WERI-Rb-1 (cell line): ENCODE data around the gene VWA5B2.

ENCODE experiments used
- DNase-seq: peaks from one replicate; pipeline ENCODE4 v3.0.0-alpha.2; 2020
- H3K27ac ChIP-seq: fragments of 250-450 bp; sonication (Bioruptor Pico); 2 replicates; pipeline ENCODE4 v1.5.1; 2020; ENCODE audit warnings: mild to moderate bottlenecking, moderate library complexity
- H3K27me3 ChIP-seq: fragments of 250-450 bp; sonication (Bioruptor Pico); 2 replicates; pipeline ENCODE4 v1.5.1; 2021; ENCODE audit warnings: mild to moderate bottlenecking, low read depth, moderate library complexity; ENCODE audit not compliant: insufficient read depth, severe bottlenecking
- H3K36me3 ChIP-seq: fragments of 250-450 bp; sonication (Bioruptor Pico); 2 replicates; pipeline ENCODE4 v1.5.1; 2020; ENCODE audit warnings: mild to moderate bottlenecking, moderate library complexity
- H3K4me3 ChIP-seq: 2 replicates; pipeline ENCODE4 v1.5.1; 2011; ENCODE audit warnings: low read depth, mild to moderate bottlenecking, control low read depth, low read length
- H3K9me3 ChIP-seq: fragments of 250-450 bp; sonication (Bioruptor Pico); 2 replicates; pipeline ENCODE4 v1.5.1; 2021; ENCODE audit warnings: mild to moderate bottlenecking, moderate library complexity; ENCODE audit not compliant: severe bottlenecking
- TF ChIP-seq, protein P1 (sequence below): IDR thresholded peaks from 2 replicates; pipeline ENCODE4 v1.5.1; 2011; ENCODE audit warnings: low read depth, mild to moderate bottlenecking, control low read depth, inconsistent platforms, low read length

VWA5B2 gene

DNA sequence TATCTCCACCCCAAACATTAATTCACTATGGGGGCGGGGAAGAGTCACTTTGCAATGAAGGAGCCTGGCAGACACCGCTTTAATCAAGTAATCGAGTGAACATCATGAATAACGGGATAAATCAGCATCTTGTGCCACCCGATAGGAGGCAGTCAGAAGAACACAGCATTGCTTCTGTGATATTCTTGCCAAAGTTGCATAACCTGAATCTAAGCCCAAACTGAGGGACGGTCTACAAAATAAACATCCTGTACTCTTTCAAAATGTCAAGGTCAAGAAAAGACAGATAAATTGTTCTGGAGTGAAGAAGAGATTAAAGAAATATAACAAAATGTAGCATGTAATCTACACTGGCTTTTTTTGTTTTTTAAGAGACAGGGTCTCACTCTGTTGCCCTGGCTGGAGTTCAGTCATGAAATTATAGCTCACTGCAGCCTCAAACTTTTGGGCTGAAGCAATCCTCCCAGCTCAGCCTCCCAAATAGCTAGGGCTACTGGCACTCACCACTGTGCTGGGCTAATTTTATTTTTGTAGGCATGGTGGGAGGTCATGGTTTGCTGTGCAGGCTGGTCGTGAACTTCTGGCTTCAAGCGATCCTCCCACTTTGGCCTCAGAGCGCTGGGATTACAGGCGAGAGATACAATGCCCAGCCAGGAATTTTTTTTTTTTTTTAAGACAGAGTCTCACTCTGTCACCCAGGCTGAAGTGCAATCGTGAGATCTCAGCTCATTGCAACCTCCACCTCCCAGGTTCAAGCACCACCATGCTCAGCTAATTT, 20.1 kb upstream of the VWA5B2 start:
- Histone ChIP-seq H3K9me3 (no peaks in the 10 kb centered on the region), H3K27ac (no peak overlapping the region), H3K4me3 (no peak overlapping the region), H3K36me3 (no peaks in the 10 kb centered on the region), H3K27me3 (no peaks in the 10 kb centered on the region)
- DNase-seq: no peak
- TF ChIP-seq, protein P1, sequence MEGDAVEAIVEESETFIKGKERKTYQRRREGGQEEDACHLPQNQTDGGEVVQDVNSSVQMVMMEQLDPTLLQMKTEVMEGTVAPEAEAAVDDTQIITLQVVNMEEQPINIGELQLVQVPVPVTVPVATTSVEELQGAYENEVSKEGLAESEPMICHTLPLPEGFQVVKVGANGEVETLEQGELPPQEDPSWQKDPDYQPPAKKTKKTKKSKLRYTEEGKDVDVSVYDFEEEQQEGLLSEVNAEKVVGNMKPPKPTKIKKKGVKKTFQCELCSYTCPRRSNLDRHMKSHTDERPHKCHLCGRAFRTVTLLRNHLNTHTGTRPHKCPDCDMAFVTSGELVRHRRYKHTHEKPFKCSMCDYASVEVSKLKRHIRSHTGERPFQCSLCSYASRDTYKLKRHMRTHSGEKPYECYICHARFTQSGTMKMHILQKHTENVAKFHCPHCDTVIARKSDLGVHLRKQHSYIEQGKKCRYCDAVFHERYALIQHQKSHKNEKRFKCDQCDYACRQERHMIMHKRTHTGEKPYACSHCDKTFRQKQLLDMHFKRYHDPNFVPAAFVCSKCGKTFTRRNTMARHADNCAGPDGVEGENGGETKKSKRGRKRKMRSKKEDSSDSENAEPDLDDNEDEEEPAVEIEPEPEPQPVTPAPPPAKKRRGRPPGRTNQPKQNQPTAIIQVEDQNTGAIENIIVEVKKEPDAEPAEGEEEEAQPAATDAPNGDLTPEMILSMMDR: no peak

GRCh38 chr3:184211297-184211696, 18.1 kb upstream of the VWA5B2 start:
- no peak for DNase-seq
- TF ChIP-seq, protein P1: no peak
- H3K27ac ChIP-seq: no peak overlapping the region
- no peaks in the 10 kb centered on the region for H3K36me3 ChIP-seq
- H3K4me3 ChIP-seq: no peak overlapping the region
- H3K27me3 ChIP-seq: no peaks in the 10 kb centered on the region
- no peaks in the 10 kb centered on the region for H3K9me3 ChIP-seq

DNA sequence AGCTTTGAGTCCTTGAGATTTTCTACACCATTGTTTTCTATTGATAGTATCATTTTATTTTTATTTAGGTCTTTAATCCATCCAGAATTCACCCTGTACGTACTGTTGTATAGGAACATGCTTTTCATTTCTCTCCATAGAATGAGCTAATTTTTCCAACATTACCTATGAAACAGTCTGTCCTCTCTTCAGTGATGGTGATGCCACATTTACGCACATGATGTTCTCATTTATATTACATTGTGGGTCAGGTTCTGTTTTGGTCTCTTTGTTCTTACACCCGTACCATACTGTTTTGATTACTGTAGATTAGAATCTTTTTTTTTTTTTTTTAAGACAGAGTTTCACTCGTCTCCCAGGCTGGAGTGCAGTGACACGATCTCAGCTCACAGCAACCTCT, 17.7 kb upstream of the VWA5B2 start:
- Histone ChIP-seq H3K4me3 (no peak overlapping the region), H3K27ac (no peak overlapping the region), H3K36me3 (no peaks in the 10 kb centered on the region), H3K9me3 (no peaks in the 10 kb centered on the region), H3K27me3 (no peaks in the 10 kb centered on the region)
- DNase-seq: no peak
- TF ChIP-seq, protein P1: no peak

DNA sequence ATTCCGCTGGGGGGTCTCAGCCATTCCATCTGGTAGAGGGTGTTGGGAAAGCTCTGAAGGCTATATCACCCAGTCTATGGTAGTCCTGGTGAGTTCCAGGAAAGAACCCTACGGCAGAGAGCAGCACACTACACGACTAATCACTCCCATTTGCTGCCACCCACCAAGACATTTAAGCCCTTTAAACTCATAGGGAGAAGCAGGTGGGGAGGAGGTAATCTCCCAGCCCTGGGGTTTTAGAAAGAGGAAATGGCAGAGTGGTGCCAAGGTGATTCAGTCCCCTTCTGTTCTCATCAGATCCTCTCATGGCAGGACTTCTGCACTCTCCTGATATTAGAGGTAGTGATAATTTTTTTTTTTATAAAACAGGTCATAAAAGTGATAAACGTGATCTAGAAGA, 10.6 kb upstream of the VWA5B2 start:
- no peaks in the 10 kb centered on the region for H3K36me3 ChIP-seq
- H3K27ac ChIP-seq: no peak overlapping the region
- DNase-seq: peak; percentile 59
- H3K27me3 ChIP-seq: no peaks in the 10 kb centered on the region
- H3K4me3 ChIP-seq: no peak overlapping the region
- TF ChIP-seq, protein P1: no peak
- no peaks in the 10 kb centered on the region for H3K9me3 ChIP-seq

DNA sequence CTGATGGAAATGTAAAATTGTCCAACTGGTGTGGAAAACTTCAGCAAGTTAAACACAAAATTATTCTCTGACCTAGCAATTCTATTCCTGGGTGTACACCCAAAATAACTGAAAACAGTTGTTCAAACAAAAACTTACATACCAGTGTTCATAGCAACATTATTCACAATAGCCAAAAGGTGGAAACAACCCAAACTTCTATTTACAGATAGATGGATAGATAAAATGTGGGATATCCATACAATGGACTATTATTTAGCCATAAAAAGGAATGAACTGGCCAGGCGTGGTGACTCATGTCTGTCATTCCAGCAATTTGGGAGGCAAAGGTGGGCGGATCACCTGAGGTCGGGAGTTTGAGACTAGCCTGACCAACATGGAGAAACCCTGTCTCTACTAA, 6.9 kb upstream of the VWA5B2 start:
- Histone ChIP-seq H3K27ac (no peak overlapping the region), H3K4me3 (no peak overlapping the region), H3K36me3 (no peaks in the 10 kb centered on the region), H3K27me3 (no peaks in the 10 kb centered on the region), H3K9me3 (no peaks in the 10 kb centered on the region)
- TF ChIP-seq, protein P1: no peak
- no peak for DNase-seq

DNA sequence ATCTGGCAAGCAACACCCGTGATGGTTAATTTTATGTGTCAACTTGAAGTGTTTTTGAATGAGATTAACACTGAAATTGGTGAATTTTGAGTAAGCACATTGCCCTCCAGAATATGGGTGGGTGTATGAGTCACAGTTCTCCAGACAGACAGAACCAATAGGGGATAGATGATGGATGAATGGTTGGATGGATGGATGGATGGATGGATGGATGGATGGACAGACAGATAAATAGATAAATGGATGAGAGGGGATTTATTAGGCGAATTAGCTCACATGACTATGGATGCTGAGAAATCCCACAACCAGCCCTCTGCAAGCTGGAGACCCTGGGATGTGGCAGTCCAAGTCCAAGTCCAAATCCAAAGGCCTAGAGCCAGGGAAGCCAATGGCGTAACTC, 5.4 kb upstream of the VWA5B2 start:
- no peak for DNase-seq
- Histone ChIP-seq H3K36me3 (no peaks in the 10 kb centered on the region), H3K9me3 (no peaks in the 10 kb centered on the region), H3K27ac (no peak overlapping the region), H3K27me3 (no peaks in the 10 kb centered on the region), H3K4me3 (no peak overlapping the region)
- TF ChIP-seq, protein P1: no peak
